WTC11 (cell line): ENCODE results near the gene ZDHHC6. TPM values are rescaled to one million over a fixed set of nuclear protein-coding genes. Genes with fewer than 3 reads are reported as not detected.

Source experiments
- ATAC-seq: fragments of 200-7000 bp; cut with Tn5 transposase; 2 replicates; pipeline ENCODE4 v1.10.0; 2021; ENCODE audit warnings: mild to moderate bottlenecking, moderate library complexity
- CTCF ChIA-PET: fragments of 300-600 bp; sonication (Branson Sonifier 250); formaldehyde crosslinking; loops from one replicate; lab custom pipeline; 2021; ENCODE audit warnings: antibody characterized with exemption; lab: Charles Lee
- POLR2A ChIA-PET: fragments of 350-600 bp; sonication (Branson Sonifier 250); formaldehyde crosslinking; loops from one replicate; lab custom pipeline; 2021; ENCODE audit warnings: antibody characterized with exemption; lab: Charles Lee
- DNase-seq: peaks from one replicate; pipeline ENCODE4 v3.0.0; 2021; ENCODE audit warnings: low spot score
- H3K27ac Mint-ChIP-seq: 2 replicates; pipeline ENCODE4 v1.8.0; 2021; ENCODE audit warnings: mixed read lengths
- H3K27me3 Mint-ChIP-seq: 2 replicates; pipeline ENCODE4 v1.8.0; 2021; ENCODE audit warnings: low read depth, mild to moderate bottlenecking, moderate library complexity, mixed read lengths
- H3K36me3 Mint-ChIP-seq: 2 replicates; pipeline ENCODE4 v1.8.0; 2021; ENCODE audit warnings: mixed read lengths
- H3K4me1 Mint-ChIP-seq: 2 replicates; pipeline ENCODE4 v1.8.0; 2022; ENCODE audit warnings: mixed read lengths
- H3K4me3 Mint-ChIP-seq: 2 replicates; pipeline ENCODE4 v1.8.0; 2021; ENCODE audit warnings: mild to moderate bottlenecking, moderate library complexity, mixed read lengths
- H3K9me3 Mint-ChIP-seq: 2 replicates; pipeline ENCODE4 v1.8.0; 2021; ENCODE audit warnings: mixed read lengths
- ATF2 ChIP-seq: sonication (generic); formaldehyde crosslinking; IDR thresholded peaks from 2 replicates; pipeline ENCODE4 v1.8.1; 2022; ENCODE audit warnings: low read depth, missing genetic modification reagents, borderline replicate concordance
- CREB1 ChIP-seq: sonication (generic); formaldehyde crosslinking; IDR thresholded peaks from 2 replicates; pipeline ENCODE4 v1.8.0; 2023; ENCODE audit warnings: mild to moderate bottlenecking, missing genetic modification reagents
- KAT7 ChIP-seq: sonication (generic); formaldehyde crosslinking; IDR thresholded peaks from 2 replicates; pipeline ENCODE4 v1.8.1; 2023; ENCODE audit warnings: missing genetic modification reagents, mild to moderate bottlenecking, borderline replicate concordance
- MAX ChIP-seq: sonication (generic); formaldehyde crosslinking; IDR thresholded peaks from 2 replicates; pipeline ENCODE4 v1.8.0; 2022; ENCODE audit warnings: mild to moderate bottlenecking, missing genetic modification reagents
- SMAD4 ChIP-seq: sonication (generic); formaldehyde crosslinking; IDR thresholded peaks from 2 replicates; pipeline ENCODE4 v1.8.0; 2022; ENCODE audit warnings: mild to moderate bottlenecking, missing genetic modification reagents
- SOX15 ChIP-seq: fragments of 250-450 bp; sonication (Bioruptor Pico); IDR thresholded peaks from 2 replicates; pipeline ENCODE4 v1.9.0; 2021; ENCODE audit warnings: mild to moderate bottlenecking
- STAT6 ChIP-seq: sonication (generic); formaldehyde crosslinking; conservative IDR thresholded peaks from 2 replicates; pipeline ENCODE4 v1.8.1; 2023; ENCODE audit warnings: mild to moderate bottlenecking, low read depth, missing genetic modification reagents, moderate library complexity
- ZBTB21 ChIP-seq: sonication (generic); formaldehyde crosslinking; IDR thresholded peaks from 2 replicates; pipeline ENCODE4 v1.8.1; 2023; ENCODE audit warnings: mild to moderate bottlenecking, missing genetic modification reagents, borderline replicate concordance
- ZNF121 ChIP-seq: sonication (generic); formaldehyde crosslinking; IDR thresholded peaks from 2 replicates; pipeline ENCODE4 v1.8.0; 2023; ENCODE audit warnings: missing genetic modification reagents
- ZNF138 ChIP-seq: sonication (generic); formaldehyde crosslinking; conservative IDR thresholded peaks from 2 replicates; pipeline ENCODE4 v1.8.1; 2022; ENCODE audit warnings: mild to moderate bottlenecking, moderate library complexity, missing genetic modification reagents
- ZNF219 ChIP-seq: sonication (generic); formaldehyde crosslinking; IDR thresholded peaks from 2 replicates; pipeline ENCODE4 v1.8.0; 2023; ENCODE audit warnings: missing genetic modification reagents, mild to moderate bottlenecking, borderline replicate concordance
- ZNF232 ChIP-seq: sonication (generic); formaldehyde crosslinking; IDR thresholded peaks from 2 replicates; pipeline ENCODE4 v1.8.0; 2022; ENCODE audit warnings: mild to moderate bottlenecking, missing genetic modification reagents
- ZNF512 ChIP-seq: sonication (generic); formaldehyde crosslinking; IDR thresholded peaks from 2 replicates; pipeline ENCODE4 v1.8.1; 2022; ENCODE audit warnings: missing genetic modification reagents, borderline replicate concordance
- ZNF671 ChIP-seq: fragments of 250-450 bp; sonication (Bioruptor Pico); IDR thresholded peaks from 2 replicates; pipeline ENCODE4 v1.8.0; 2021; ENCODE audit warnings: mild to moderate bottlenecking
- total RNA-seq: library from RNA; stranded (reverse); gene quantifications from 3 replicates; pipeline ENCODE4 v1.2.3, GENCODE V29; 2021
- TF ChIP-seq, protein P1 (sequence below): fragments of 250-450 bp; sonication (Bioruptor Pico); IDR thresholded peaks from 2 replicates; pipeline ENCODE4 v1.9.0; 2021; ENCODE audit warnings: mild to moderate bottlenecking, borderline replicate concordance
- TF ChIP-seq, protein P2 (sequence below): sonication (generic); formaldehyde crosslinking; IDR thresholded peaks from 2 replicates; pipeline ENCODE4 v1.8.0; 2022; ENCODE audit warnings: missing genetic modification reagents
- TF ChIP-seq, protein P3 (sequence below): fragments of 250-450 bp; sonication (Bioruptor Pico); IDR thresholded peaks from 2 replicates; pipeline ENCODE4 v1.9.0; 2021; ENCODE audit warnings: mild to moderate bottlenecking

Gene ZDHHC6
- total RNA-seq, 1 experiment from 2014 or later: 22.1 TPM

DNA sequence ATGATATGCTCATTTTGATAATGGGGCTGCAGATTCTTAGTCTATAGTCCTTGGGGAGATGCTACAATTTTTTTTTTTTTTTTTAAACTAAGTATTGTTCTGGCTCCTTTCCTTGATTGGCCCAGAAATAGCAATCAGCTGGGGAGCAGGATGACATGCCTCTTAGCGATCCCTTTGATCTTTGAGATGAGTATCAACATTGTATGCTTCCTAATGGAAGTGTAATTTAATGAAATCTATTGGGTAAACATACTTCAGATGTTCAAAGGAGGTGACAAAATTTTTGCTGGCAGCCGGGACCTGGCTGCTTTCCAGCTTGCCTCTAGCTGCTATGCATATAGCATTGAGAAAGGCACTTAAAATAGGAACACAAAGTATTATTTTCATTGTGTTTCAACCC, 43.8 kb upstream of the ZDHHC6 start (continued):
- TF ChIP-seq ZNF219 (CRISPR knock-in tag) (no peak), ZNF671 (CRISPR knock-in tag) (no peak), ZNF121 (CRISPR knock-in tag) (no peak), MAX (CRISPR knock-in tag) (no peak), SMAD4 (CRISPR knock-in tag) (no peak)
- TF ChIP-seq, protein P1, sequence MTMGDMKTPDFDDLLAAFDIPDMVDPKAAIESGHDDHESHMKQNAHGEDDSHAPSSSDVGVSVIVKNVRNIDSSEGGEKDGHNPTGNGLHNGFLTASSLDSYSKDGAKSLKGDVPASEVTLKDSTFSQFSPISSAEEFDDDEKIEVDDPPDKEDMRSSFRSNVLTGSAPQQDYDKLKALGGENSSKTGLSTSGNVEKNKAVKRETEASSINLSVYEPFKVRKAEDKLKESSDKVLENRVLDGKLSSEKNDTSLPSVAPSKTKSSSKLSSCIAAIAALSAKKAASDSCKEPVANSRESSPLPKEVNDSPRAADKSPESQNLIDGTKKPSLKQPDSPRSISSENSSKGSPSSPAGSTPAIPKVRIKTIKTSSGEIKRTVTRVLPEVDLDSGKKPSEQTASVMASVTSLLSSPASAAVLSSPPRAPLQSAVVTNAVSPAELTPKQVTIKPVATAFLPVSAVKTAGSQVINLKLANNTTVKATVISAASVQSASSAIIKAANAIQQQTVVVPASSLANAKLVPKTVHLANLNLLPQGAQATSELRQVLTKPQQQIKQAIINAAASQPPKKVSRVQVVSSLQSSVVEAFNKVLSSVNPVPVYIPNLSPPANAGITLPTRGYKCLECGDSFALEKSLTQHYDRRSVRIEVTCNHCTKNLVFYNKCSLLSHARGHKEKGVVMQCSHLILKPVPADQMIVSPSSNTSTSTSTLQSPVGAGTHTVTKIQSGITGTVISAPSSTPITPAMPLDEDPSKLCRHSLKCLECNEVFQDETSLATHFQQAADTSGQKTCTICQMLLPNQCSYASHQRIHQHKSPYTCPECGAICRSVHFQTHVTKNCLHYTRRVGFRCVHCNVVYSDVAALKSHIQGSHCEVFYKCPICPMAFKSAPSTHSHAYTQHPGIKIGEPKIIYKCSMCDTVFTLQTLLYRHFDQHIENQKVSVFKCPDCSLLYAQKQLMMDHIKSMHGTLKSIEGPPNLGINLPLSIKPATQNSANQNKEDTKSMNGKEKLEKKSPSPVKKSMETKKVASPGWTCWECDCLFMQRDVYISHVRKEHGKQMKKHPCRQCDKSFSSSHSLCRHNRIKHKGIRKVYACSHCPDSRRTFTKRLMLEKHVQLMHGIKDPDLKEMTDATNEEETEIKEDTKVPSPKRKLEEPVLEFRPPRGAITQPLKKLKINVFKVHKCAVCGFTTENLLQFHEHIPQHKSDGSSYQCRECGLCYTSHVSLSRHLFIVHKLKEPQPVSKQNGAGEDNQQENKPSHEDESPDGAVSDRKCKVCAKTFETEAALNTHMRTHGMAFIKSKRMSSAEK: no peak
- TF ChIP-seq, protein P2, sequence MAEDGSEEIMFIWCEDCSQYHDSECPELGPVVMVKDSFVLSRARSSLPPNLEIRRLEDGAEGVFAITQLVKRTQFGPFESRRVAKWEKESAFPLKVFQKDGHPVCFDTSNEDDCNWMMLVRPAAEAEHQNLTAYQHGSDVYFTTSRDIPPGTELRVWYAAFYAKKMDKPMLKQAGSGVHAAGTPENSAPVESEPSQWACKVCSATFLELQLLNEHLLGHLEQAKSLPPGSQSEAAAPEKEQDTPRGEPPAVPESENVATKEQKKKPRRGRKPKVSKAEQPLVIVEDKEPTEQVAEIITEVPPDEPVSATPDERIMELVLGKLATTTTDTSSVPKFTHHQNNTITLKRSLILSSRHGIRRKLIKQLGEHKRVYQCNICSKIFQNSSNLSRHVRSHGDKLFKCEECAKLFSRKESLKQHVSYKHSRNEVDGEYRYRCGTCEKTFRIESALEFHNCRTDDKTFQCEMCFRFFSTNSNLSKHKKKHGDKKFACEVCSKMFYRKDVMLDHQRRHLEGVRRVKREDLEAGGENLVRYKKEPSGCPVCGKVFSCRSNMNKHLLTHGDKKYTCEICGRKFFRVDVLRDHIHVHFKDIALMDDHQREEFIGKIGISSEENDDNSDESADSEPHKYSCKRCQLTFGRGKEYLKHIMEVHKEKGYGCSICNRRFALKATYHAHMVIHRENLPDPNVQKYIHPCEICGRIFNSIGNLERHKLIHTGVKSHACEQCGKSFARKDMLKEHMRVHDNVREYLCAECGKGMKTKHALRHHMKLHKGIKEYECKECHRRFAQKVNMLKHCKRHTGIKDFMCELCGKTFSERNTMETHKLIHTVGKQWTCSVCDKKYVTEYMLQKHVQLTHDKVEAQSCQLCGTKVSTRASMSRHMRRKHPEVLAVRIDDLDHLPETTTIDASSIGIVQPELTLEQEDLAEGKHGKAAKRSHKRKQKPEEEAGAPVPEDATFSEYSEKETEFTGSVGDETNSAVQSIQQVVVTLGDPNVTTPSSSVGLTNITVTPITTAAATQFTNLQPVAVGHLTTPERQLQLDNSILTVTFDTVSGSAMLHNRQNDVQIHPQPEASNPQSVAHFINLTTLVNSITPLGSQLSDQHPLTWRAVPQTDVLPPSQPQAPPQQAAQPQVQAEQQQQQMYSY (CRISPR knock-in tag): no peak

GRCh38 chr10:112487964-112488363, 41.2 kb upstream of the ZDHHC6 start:
- DNase-seq (no peak), ATAC-seq (no peak)
- TF ChIP-seq KAT7 (CRISPR knock-in tag) (no peak), ZNF138 (CRISPR knock-in tag) (no peak), ATF2 (no peak), ZNF512 (no peak), ZNF671 (CRISPR knock-in tag) (no peak), STAT6 (CRISPR knock-in tag) (no peak), CREB1 (CRISPR knock-in tag) (no peak), SOX15 (CRISPR knock-in tag) (no peak), ZNF232 (CRISPR knock-in tag) (no peak), ZBTB21 (no peak)
- TF ChIP-seq, protein P3, sequence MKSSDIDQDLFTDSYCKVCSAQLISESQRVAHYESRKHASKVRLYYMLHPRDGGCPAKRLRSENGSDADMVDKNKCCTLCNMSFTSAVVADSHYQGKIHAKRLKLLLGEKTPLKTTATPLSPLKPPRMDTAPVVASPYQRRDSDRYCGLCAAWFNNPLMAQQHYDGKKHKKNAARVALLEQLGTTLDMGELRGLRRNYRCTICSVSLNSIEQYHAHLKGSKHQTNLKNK: no peak
- Mint-ChIP-seq H3K27ac (no peak overlapping the region), H3K4me1 (peaks cover 5% of the 10 kb centered on the region), H3K9me3 (no peaks in the 10 kb centered on the region), H3K27me3 (no peaks in the 10 kb centered on the region), H3K36me3 (no peaks in the 10 kb centered on the region), H3K4me3 (no peak overlapping the region)
- CTCF ChIA-PET: interaction anchor here (1.3 kb wide), 1 partner anchor 16 kb away, joined by 4 read pairs; no protein-coding TSS in a partner anchor
- POLR2A ChIA-PET: no interaction called here
